Hematopoietic multipotent progenitor cell treated with erythropoietin and hydrocortisone succinate and interleukin-3 and kit ligand, for 15 days (in vitro differentiated cells): ENCODE measurements around the gene FBLN2.
"Not testable (repeated sequence)": the region's sequence is repeated elsewhere in the genome, so short reads cannot be mapped to it uniquely, and the experiment has no call there.

Experiments
- DNase-seq: peaks from one replicate; pipeline ENCODE4 v3.0.0-alpha.2; 2015; ENCODE audit warnings: low spot score

The FBLN2 gene

DNA sequence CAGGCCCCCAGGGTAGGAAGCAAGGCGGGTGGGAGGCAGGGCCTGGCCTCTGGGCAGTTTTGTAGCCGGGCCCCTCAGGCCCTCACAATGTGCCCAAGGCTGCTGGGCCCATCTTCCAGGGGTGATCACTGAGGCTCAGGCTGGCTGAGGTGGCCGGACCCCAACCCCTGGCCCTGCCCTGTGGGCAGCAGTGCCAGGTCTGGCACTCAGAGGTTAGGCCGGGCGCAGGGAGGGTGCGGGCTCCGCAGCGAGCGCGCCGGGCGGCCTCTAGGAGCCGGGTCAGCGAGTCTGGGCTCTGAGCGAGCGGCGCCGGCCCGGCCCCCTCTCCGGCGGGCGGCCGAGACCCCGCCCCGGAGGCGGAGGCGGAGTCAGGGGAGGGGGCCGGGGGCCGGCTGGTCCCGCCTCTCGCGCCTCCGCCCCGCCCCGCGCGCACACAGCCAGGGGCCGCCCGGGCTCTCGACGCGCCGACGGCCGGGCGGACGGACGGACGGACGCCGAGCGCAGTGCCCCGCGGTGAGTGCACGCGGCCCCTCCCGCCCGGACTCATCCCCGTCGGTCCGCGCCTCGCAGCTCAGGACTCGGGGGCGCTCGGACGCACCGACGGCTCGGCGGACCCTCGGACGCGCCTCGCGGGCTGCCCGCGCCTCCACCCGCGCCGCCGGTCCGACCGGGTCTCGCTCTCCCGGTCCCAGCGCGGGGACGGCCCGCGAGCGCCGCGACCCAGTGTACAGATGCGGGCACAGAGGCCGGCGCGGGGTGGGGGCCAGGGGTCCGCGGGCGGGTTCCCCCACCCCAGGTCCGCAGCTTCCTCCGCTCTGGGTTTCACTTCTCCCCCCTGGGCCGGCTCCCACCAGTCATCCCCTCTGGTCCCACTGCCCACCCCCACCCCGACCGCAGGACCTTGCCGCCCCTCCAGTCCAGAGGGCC, at the start of gene FBLN2:
Gene FBLN2, plus strand, starts transcription at position 430 of the 927 bp plus-strand sequence. CDS start 21,231 bp downstream, outside the sequence.
- no peak for DNase-seq

DNA sequence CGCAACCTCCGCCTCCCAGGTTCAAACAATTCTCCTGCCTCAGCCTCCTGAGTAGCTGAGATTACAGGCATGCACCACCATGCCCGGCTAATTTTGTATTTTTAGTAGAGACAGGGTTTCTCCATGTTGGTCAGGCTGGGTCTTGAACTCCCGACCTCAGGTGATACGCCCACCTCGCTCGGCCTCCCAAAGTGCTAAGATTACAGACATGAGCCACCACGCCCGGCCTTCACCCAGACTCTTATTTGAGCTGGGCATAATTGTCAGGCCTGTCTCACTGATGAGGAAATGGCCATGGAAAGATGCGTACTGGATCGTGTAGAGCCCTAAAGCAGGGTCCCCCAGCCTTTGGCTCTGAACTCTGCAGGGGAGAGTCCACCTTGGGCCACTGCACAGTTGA, 49.7 kb upstream of the FBLN2 start:
- DNase-seq, result not testable (repeated sequence)

DNA sequence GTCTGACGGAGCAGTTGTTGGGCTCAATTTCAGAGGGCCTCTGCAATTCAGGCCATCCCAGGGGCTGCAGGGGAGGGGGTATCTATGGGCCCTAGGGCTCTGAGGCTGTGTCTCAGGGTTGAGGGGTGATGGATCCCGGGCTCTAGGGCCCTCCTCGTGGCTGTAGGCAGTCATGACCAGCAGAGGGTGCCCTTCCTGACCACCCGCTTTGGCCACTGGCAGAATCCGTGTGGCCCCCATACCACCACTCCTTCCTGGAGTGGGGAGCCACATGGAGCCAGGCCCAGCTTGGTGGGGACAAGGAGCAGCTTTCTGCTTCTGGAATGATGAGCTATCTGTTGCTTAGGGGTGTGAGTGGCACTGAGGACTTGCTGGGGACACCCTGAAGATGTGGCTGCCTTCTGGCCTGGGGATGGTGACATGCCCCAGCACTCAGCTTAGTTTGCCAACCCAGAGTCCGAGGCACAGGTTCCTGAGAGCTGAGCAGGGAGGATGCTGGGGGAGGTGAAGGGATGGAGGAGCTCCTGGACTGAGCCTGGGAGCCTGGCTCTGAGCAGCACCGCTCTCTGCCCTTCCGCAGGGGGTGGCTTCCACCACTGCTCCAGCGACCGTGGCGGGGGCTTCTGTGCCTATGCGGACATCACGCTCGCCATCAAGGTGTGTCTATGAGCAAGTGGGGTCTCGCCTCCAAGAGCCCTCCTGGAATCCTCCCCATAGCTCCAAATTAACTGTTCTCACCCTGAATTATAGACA, 48.6 kb upstream of the FBLN2 start:
- no peak for DNase-seq

DNA sequence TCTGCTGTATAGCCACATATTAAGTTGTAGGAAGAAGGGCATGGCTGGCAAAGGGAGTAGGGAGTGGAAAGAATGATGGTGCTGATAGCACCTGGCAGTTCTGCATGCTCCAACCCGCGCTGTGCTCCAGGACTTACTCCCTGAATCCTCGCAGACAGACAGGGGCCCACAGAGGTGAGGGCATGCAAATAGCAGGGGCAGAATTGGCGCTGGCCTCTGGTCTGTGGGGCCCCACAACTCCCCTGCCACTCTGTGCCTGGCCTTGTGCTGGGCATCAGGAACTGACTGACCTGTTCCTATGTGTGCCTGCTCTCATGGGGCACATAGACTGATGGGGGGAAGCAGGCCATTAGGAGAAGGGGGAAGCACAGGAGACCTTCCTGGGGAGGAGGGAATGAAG, 47.9 kb upstream of the FBLN2 start:
- no peak for DNase-seq

DNA sequence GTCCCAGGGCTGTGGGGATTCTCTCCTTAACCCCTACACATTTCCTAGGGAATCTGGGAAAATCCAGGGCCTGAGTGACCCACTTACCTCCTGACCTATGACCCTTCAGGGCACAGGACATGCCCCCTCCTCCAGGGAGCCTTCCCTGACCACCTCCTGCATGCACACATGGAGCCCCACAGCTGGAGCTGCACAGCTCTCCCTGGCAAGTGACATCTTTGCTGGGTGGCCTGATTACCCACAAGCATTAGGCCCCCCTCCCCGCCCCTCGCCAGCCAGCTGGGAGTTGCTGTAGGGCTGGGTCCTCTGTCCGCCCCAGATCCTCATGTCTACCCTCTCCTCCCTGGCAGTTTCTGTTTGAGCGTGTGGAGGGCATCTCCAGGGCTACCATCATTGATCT, 47.4 kb upstream of the FBLN2 start:
- no peak for DNase-seq

DNA sequence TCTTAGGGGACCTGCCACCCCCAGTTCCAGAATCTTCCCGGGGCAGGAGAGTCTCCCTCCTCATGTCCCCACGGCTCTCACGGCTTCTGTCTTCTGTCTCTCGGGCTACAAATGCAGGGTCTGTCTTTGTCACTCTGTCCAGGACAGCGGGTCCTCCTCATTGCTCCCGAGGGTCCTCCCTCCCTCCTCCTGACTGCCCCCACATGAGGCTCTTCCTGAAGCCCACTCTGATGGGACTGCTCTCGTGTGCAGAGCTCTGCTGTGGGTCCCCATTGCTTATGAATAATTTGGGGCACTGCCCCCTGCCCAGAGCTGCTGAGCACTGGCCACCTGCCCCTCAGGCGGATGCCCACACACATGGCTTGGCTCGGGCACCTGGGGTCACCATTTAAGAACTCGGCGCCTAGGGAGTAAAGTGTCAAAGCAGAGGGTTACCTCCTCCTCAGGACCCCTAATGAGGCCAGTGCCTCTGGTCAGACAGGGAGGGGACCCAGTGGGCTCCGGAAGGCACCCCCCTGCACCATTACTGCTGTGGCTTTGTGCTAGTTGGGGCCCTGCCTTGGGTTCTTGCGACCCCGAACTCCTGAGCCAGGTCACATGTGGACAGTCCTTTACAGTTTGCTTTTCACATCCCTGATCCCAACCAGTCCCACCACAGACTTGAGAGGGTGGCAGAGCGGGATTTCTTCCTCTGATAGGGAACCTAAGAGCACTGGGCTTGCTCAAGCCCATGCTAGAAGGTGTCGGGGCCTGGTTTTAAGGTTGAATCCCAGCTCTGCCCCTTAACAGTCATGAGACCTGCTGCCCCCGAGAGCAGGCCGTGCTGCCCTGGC, 46.8 kb upstream of the FBLN2 start:
- no peak for DNase-seq

DNA sequence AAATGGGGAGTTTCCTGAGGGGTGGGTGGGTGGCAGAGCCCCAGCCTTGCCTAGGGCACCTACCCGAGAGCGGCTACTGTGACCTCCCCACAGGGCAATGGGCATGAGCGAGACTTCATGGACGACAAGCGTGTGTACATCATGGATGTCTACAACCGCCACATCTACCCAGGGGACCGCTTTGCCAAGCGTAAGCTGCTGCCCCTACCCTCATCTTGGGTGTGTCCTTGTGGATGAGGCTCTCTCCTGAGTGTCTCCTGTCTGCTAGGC, 46.2 kb upstream of the FBLN2 start:
- no peak for DNase-seq

DNA sequence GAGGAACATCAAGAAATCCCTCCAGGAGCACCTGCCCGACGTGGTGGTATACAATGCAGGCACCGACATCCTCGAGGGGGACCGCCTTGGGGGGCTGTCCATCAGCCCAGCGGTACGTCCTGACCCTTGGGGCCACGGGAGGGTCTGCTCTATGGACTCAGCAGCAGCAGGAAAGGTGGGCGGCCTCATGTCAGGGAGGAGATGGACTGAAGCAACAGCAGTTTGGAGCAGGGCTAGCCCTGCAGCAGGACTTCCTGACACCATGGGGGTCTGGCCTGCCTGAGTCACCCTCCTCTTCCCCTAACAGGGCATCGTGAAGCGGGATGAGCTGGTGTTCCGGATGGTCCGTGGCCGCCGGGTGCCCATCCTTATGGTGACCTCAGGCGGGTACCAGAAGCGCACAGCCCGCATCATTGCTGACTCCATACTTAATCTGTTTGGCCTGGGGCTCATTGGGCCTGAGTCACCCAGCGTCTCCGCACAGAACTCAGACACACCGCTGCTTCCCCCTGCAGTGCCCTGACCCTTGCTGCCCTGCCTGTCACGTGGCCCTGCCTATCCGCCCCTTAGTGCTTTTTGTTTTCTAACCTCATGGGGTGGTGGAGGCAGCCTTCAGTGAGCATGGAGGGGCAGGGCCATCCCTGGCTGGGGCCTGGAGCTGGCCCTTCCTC, 44.6 kb upstream of the FBLN2 start:
- no peak for DNase-seq

DNA sequence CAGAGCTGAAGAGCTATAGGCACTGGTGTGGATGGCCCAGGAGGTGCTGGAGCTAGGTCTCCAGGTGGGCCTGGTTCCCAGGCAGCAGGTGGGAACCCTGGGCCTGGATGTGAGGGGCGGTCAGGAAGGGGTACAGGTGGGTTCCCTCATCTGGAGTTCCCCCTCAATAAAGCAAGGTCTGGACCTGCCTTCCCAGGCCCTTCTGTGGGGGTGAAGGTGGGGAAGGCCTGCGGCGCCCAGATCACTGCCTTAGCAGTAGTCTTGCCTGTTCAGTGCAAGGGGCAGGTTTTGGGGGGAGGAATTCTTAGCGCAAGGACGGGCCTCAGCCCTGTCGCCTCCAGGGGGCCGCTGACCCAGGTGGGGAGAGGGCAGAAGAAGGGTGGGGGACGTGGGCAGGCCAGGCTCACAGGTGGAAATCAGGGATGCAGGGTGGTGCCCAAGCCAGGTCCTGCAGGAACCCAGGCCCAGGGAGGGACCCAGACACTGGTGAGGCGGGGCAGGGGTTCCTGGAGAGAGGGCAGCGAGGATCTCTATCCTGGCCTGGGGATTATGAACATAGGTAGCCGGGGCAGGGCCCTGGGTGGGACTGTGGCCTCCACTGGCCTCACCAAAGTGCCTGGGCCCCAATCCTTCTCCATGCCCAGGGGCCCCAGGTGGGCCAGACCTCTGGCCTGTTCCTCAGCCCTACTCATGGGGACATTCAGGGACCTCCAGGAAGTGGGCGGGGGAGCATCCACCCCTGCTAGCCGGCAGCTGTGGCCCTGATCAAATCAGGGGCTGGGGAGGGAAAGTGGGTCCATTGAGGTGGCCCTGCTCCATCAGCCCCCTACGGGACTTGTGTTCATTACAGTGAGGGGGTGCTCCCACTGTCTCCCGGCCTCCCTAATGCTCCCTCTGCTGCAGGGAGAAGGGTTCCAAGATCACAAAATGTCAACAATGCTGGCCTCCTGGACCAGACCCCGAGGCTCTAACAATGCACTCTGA, 43.5 kb upstream of the FBLN2 start:
- no peak for DNase-seq

DNA sequence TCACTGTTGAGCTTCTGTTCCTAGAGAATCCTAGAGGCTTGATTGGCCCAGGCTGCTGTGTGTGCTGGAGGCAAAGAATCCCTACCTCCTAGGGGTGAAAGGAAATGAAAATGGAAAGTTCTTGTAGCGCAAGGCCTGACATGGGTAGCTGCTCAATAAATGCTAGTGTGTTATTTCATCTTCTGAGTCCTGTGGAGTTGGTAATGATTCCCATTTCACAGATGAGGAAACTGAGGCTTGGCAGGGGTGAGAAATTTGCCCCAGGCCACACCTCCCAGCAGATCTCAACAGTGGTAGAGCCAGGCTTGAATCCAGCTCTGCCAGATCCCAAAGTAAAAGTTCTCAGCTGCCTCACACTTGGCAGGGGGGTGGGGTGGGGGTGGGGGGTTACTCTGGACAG, 42.7 kb upstream of the FBLN2 start:
- no peak for DNase-seq

DNA sequence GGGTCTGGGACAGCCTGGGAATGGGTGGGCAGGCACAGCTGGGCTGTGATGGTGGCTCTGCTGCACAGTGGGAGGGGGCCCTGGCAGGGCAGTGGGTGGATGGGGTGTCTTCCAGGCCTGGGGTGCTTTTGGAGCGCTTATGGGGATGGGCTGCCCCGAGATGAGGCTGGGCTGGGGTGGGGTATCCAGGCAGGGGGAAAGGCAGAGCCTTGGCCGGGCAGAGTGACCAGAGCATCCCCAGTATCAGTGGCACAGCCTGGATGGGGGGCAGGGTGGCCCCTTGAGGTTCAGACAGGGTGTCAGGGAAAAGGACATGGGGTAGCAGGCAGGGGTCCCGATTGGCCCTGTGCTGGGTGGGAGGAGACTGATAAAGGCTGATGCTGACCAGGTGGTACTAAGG, 42.2 kb upstream of the FBLN2 start:
- no peak for DNase-seq

DNA sequence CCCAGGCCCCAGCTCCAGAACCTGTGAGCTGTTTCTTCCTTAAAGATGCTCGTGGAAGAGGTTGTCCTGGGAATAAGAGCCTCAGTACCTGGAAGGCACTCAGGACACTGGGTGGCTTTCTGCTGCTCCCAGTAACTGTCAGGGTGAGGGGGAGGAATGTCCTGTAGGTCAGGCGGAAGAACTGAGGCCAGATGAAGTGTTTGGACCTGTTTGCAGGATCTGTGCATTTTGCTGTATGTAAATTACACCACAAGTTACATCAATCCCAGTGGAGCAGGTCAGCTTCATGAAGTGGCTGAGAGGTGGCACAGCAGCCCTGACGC, 41.7 kb upstream of the FBLN2 start:
- DNase-seq, result no peak

DNA sequence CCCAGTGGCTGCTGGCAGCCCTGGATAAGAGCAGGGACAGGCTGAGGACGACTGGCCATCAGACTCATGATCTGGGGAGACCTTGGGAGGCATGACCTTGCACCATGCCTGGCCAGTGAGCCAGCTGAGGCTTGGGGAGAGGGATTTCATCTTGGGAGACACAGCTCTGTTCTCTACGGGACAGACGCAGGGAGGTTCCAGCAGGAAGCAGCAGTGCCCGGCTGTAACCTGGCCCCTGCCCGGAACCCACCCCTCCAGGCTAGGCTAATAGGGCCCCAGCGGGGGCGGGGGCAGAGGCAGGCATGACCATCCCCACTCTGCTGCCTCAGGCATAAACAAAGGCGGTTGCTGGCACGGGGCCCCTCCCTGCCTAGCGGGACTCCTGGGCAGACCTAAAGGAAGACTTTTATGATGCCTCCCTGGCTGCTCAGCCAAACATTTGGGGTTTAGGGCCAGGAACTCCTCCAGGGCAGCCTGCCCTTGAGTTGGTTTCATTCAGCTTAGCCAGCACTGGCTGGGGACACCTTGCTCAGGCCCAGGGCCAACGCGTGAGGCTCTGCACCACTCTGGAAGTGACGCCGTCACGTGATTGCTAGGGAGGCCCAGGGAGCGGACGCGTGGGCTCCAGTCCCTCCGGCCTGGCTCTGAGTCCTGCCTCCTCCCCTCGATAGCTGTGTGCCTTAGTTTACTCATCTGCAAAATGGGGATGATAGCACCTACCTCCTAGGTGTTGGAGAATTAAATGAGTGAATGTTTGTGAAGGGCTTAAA, 41.2 kb upstream of the FBLN2 start:
- no peak for DNase-seq

DNA sequence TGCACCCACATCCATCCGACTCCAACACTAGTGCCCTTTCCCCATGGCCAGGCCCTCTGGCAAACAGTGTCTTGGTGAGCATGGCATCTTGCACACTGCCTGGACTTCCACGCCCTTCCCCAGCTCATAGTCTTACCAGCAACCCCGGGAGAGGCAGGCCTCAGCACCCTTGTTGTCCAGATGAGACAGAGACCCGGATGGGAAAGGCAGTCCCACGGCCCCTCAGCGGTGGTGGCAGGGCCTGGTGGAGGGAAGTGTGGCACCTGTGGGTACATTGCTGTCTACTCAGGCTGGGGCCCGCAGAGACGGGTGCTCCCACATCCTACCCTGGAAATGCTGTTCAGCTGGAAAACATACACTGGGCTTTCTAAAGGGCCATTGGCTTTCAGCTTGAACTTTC, 40.4 kb upstream of the FBLN2 start:
- no peak for DNase-seq

DNA sequence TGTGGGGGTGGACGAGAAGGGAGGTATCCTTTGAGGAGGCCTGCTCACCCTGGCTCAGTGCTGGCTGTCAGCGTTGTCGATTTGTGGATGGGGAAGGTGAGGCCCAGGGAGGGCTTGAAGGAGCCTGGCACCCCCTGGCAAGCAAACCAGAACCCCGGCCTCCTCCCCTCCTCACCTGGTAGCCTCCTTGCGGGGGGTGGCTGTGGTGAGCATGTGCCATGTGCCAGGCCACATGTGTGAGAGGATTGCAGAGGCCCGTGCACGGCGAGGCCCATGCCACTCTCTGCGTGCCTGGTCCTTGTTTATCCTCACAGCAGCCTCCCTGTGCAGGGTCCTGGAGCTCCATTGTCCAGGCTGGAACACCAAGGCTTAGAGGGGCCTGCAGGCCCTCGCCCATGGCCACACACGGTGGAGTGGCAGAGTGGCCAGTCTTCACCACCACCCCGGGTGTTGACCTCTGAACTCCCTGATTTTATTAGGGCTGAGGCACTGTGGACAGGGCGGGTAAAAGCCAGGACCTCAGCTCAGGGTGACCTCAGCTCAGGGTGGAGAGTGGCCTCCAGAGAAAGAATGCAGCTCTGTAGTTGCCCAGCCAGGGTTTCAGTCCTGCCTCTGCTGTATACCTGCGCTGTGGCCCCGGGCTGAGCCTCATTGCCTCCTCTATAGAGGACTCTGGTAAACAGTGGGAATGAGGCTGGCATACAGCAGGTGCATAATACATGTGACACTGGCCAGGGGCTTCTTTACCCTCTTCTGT, 39.7 kb upstream of the FBLN2 start:
- DNase-seq, result no peak

DNA sequence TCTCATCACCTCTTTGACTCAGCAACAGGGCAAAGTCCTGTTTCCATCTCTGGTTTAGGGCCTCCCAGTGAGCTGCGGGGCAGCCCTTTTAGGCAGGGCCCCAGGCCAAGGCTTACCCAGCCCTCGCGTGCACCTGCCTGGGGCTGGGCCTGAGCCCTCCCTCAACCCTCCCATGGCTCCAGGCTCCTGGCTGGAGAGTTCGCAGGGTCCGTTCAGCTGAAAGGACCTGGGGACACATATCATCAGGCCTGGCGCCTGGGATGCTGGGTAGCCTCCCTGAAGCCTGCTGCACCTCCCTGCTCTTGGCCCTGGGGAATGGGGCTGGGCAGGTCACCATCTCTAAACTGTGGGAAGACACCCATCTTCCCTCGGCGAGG, 39.1 kb upstream of the FBLN2 start:
- DNase-seq, result no peak

DNA sequence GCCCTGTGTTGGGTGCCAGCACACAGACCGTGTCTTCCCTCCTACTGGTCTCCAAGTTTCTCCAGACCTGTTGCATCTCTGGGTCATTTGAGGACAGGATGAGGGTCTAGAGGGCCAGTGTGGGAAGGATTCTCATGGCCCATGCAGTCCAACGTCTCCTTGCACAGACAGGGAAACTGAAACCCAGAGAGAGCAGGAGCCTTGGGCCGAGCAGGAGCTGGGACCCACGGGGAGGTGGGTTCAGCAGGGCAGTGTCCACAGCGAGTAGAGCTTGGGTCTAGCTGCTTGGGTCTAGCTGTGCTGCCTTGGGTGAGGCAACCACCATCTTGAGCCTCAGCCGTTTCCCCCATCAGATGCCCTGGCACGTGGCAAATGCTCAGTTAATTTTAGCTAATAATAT, 36.5 kb upstream of the FBLN2 start:
- DNase-seq, result no peak

DNA sequence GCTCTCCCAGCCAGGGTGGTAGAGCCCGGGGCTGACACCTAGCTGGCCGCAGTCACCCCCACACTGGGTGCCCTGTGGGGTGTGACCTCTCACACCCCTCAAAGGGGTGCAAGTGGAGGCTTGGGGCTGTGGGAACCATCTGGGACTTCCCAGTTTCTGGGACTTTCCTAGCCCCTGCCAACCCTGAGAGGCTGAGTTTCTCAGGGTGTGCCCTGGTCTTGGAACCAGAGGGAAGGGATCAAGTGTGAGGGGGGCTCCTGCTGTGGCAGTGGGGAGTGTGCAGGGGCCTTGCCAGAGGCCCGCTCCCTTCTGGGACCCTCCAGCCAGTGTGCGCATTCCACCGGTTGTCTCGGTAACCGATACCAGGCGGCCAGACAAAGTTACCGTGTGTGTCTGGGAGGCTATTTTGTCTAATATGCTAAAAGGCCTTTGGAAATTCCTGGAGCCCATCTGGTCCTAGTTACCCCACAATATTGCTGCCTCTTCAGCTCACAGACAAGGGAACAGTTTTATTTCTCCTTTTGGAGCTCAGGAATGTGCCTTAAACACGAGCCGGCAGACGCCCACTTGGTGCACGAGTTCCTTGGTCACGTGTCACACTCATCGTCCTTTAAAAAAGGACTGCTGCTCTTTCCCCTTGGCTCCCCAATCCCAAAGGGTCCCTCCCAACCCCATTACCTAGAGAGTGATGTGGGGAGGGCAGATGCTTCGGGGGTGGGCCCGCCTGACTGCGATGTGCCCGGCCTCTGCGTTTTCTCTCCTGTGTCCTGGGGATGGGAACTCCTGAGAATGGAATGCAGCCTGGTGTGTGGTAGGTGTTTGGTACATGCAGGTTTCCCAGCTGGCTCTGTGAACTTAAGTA, 35.6 kb upstream of the FBLN2 start:
- no peak for DNase-seq
